ENCODE results near the gene ZDHHC20.

Gene ZDHHC20

DNA sequence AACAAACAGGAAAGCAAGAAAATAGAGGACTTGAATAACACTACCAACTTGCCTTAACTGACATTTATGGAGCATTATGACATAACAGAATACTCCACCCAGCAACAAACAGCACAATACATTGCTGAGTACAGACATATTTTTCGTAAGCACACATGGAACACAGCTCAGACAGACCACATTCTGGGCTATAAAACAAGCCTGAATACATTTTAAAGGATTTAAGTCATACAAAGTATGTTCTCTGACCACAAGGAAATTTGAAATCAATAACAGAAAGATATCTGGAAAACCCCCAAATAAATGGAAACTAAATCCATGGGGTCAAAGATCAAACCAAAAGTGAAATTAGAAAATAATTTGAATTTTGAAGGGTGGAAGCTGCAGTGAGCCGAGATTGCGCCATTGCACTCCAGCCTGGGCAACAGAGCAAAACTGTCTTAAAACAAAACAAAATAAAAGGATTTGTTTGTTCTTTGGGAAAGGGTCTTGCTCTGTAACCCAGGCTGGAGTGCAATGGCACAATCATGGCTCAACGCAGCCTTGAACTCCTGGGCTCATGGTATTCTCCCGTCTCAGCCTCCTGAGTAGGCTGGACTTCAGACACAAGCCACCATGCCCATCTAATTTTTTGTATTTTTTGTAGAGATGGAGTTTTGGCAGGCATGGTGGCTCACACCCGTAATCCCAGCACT lies 5.6 kb downstream of the ZDHHC20 start (continued):
- TF ChIP-seq ZNF654 (tag by site-specific recombination; IDR thresholded peaks at IDR 0.05; ENCODE audit: low read depth): no peak
- no peak for TF ChIP-seq ZNF530 (tag by site-specific recombination; IDR thresholded peaks at IDR 0.05; ENCODE audit: low read depth)
- no peak for TF ChIP-seq ZBTB1 (tag by site-specific recombination; IDR thresholded peaks at IDR 0.05)

GRCh38 chr13:21450936-21451335 lies 8.2 kb downstream of the ZDHHC20 start:
- ChIA-PET POLR2A (no interaction called here), CTCF (no interaction called here)
- no peak overlapping the region for H3K27ac ChIP-seq (ENCODE audit: extremely low read depth, low read depth, low read length)

DNA sequence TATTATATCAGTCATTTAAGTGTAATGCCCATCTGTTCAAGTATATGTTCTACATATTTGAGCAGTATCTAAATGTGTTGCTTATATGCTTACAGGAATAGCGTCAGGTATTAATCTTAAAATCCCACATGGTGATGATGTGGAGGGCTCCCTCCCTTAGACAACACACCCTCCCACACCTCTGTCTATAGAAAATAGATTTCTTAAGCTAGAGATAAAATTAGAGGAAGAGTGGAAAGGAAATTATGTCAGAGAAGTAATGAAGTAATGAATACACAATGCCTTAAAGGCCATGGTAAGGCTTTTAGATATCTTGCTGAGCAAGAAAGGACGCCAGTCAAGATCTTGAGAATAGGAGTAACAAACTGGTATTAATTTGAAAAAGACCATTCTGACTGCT lies 12.4 kb downstream of the ZDHHC20 start:
- no peaks in the 10 kb centered on the region for H3K9me3 ChIP-seq (ENCODE audit: control insufficient read depth, insufficient read depth, low read depth, low read length)
- no peak overlapping the region for H3K4me3 ChIP-seq (ENCODE audit: low read depth, low read length)
- H3K36me3 ChIP-seq (ENCODE audit: control insufficient read depth in 2 of 2, insufficient read depth in 1 of 2, low read length in 2 of 2): no peaks in the 10 kb centered on the region
- no peaks in the 10 kb centered on the region for H3K4me1 ChIP-seq (ENCODE audit: control insufficient read depth, insufficient read depth, low read length)
- ChIA-PET POLR2A (no interaction called here), CTCF (no interaction called here)
- TF ChIP-seq, protein P1, sequence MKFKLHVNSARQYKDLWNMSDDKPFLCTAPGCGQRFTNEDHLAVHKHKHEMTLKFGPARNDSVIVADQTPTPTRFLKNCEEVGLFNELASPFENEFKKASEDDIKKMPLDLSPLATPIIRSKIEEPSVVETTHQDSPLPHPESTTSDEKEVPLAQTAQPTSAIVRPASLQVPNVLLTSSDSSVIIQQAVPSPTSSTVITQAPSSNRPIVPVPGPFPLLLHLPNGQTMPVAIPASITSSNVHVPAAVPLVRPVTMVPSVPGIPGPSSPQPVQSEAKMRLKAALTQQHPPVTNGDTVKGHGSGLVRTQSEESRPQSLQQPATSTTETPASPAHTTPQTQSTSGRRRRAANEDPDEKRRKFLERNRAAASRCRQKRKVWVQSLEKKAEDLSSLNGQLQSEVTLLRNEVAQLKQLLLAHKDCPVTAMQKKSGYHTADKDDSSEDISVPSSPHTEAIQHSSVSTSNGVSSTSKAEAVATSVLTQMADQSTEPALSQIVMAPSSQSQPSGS (tag by site-specific recombination; IDR thresholded peaks at IDR 0.05; ENCODE audit: low read depth): no peak
- no peak overlapping the region for H3K27ac ChIP-seq (ENCODE audit: extremely low read depth, low read depth, low read length)

More at GRCh38 chr13:21450936-21451335, 8.2 kb downstream of the ZDHHC20 start:
- Histone ChIP-seq H3K4me1 (ENCODE audit: control insufficient read depth, insufficient read depth, low read length) (no peaks in the 10 kb centered on the region), H3K36me3 (ENCODE audit: control insufficient read depth in 2 of 2, insufficient read depth in 1 of 2, low read length in 2 of 2) (no peaks in the 10 kb centered on the region), H3K9me3 (ENCODE audit: control insufficient read depth, insufficient read depth, low read depth, low read length) (no peaks in the 10 kb centered on the region), H3K4me3 (ENCODE audit: low read depth, low read length) (no peak overlapping the region)
- TF ChIP-seq ZNF510 (tag by site-specific recombination; IDR thresholded peaks at IDR 0.05; ENCODE audit: insufficient replicate concordance) (no peak), MYNN (tag by site-specific recombination; IDR thresholded peaks at IDR 0.05; ENCODE audit: borderline replicate concordance) (no peak), ZNF311 (tag by site-specific recombination; IDR thresholded peaks at IDR 0.05; ENCODE audit: borderline replicate concordance) (no peak), ZNF335 (tag by site-specific recombination; conservative IDR thresholded peaks at IDR 0.05) (no peak), ZNF585B (tag by site-specific recombination; IDR thresholded peaks at IDR 0.05) (no peak), ZNF704 (tag by site-specific recombination; IDR thresholded peaks at IDR 0.05) (no peak), ZNF416 (tag by site-specific recombination; IDR thresholded peaks at IDR 0.05) (no peak), PBX3 (CRISPR knock-in tag; IDR thresholded peaks at IDR 0.05) (no peak), GLIS1 (tag by site-specific recombination; IDR thresholded peaks at IDR 0.05) (no peak), ZNF785 (tag by site-specific recombination; IDR thresholded peaks at IDR 0.05) (no peak), ZEB2 (tag by site-specific recombination; IDR thresholded peaks at IDR 0.05) (no peak), ZNF624 (tag by site-specific recombination; IDR thresholded peaks at IDR 0.05) (no peak), ZFP3 (tag by site-specific recombination; IDR thresholded peaks at IDR 0.05; ENCODE audit: low read depth) (no peak), PATZ1 (tag by site-specific recombination; IDR thresholded peaks at IDR 0.05) (no peak), ZNF404 (tag by site-specific recombination; IDR thresholded peaks at IDR 0.05) (no peak), ZSCAN16 (tag by site-specific recombination; IDR thresholded peaks at IDR 0.05) (no peak)

Measured in HEK293 (cell line).